HepG2 (cell line): ENCODE data around the gene CERS6. TPM values are rescaled to one million over a fixed set of nuclear protein-coding genes. Genes with fewer than 3 reads are reported as not detected.

Experiments
- CENPT ChIP-seq: sonication (generic); formaldehyde crosslinking; IDR thresholded peaks from 2 replicates; pipeline ENCODE4 v1.8.0; 2022; ENCODE audit warnings: low read depth, mild to moderate bottlenecking, moderate library complexity, missing genetic modification reagents
- ESRRA ChIP-seq: sonication (generic); formaldehyde crosslinking; IDR thresholded peaks from 2 replicates; pipeline ENCODE4 v1.5.1; 2020; ENCODE audit warnings: mild to moderate bottlenecking, low read depth, missing genetic modification reagents
- HNRNPH1 ChIP-seq: fragments of 200-400 bp; formaldehyde crosslinking; optimal IDR thresholded peaks from 2 replicates; pipeline ENCODE3; 2017; ENCODE audit warnings: mild to moderate bottlenecking, low read depth, low read length
- MTF1 ChIP-seq: sonication (generic); formaldehyde crosslinking; IDR thresholded peaks from 2 replicates; pipeline ENCODE4 v1.5.0; 2020; ENCODE audit warnings: missing genetic modification reagents
- SNRNP70 ChIP-seq: fragments of 200-400 bp; formaldehyde crosslinking; IDR thresholded peaks from 2 replicates; pipeline ENCODE4 v1.6.1; 2017; ENCODE audit warnings: mild to moderate bottlenecking, low read depth, low read length, moderate library complexity
- SOX5 ChIP-seq: IDR thresholded peaks from 2 replicates; pipeline ENCODE4 v1.6.1; 2016; ENCODE audit warnings: borderline replicate concordance
- ZFP37 ChIP-seq: sonication (generic); formaldehyde crosslinking; IDR thresholded peaks from 2 replicates; pipeline ENCODE4 v1.4.0; 2020; ENCODE audit warnings: missing genetic modification reagents, borderline replicate concordance
- ZNF264 ChIP-seq: sonication (generic); formaldehyde crosslinking; IDR thresholded peaks from 2 replicates; pipeline ENCODE4 v1.4.0; 2020; ENCODE audit warnings: missing genetic modification reagents
- ZNF550 ChIP-seq: sonication (generic); formaldehyde crosslinking; IDR thresholded peaks from 2 replicates; pipeline ENCODE4 v1.4.0; 2020; ENCODE audit warnings: mild to moderate bottlenecking, missing genetic modification reagents, borderline replicate concordance
- ZNF570 ChIP-seq: sonication (generic); formaldehyde crosslinking; IDR thresholded peaks from 2 replicates; pipeline ENCODE4 v1.4.0; 2020; ENCODE audit warnings: mild to moderate bottlenecking, missing genetic modification reagents, borderline replicate concordance
- ZNF629 ChIP-seq: sonication (generic); formaldehyde crosslinking; conservative IDR thresholded peaks from 2 replicates; pipeline ENCODE4 v1.5.0; 2020; ENCODE audit warnings: missing genetic modification reagents
- ZNF724P ChIP-seq: sonication (generic); formaldehyde crosslinking; IDR thresholded peaks from 2 replicates; pipeline ENCODE4 v1.8.0; 2022; ENCODE audit warnings: missing genetic modification reagents, borderline replicate concordance
- polyA plus RNA-seq, 8 experiments: library from polyadenylated mRNA; depleted of rRNA in 3 of 8; stranded (reverse) in 7 of 8; unstranded in 1 of 8; fragments of >200 nt; fragmentation: Illumina TruSeq in 4 of 8; extraction: Trizol in 4 of 8; gene quantifications; 2 replicates each; pipeline versions ENCODE4 v1.2.1 to v1.2.3, GENCODE V29; 2011 to 2016; ENCODE audit warnings: low read depth in 4 of 8, missing spikeins in 1 of 8, mixed read lengths in 1 of 8; ENCODE audit not compliant: insufficient read depth in 1 of 8
- total RNA-seq, 5 experiments: library from RNA; depleted of rRNA; stranded (reverse); fragments of >200 nt; fragmentation: Illumina TruSeq; extraction: Trizol; gene quantifications; 2 replicates each; pipeline ENCODE4 v1.2.3, GENCODE V29; 2016; ENCODE audit warnings: low read depth in 1 of 5
- TF ChIP-seq, protein P1 (sequence below): sonication (generic); formaldehyde crosslinking; IDR thresholded peaks from 2 replicates; pipeline ENCODE4 v1.5.1; 2020; ENCODE audit warnings: missing genetic modification reagents, mild to moderate bottlenecking, borderline replicate concordance
- TF ChIP-seq, protein P2 (sequence below): sonication (generic); formaldehyde crosslinking; IDR thresholded peaks from 2 replicates; pipeline ENCODE4 v1.4.0; 2020; ENCODE audit warnings: missing genetic modification reagents, borderline replicate concordance
- TF ChIP-seq, protein P3 (sequence below): sonication (generic); formaldehyde crosslinking; IDR thresholded peaks from 2 replicates; pipeline ENCODE4 v1.9.0; 2022; ENCODE audit warnings: missing genetic modification reagents, mild to moderate bottlenecking, borderline replicate concordance

The CERS6 gene
- total and polyA plus RNA-seq, 2 of the 13 experiments (the other 11 are each of a cell fraction or from before 2014, with no cell fraction given): 10.1 to 20.3 TPM

DNA sequence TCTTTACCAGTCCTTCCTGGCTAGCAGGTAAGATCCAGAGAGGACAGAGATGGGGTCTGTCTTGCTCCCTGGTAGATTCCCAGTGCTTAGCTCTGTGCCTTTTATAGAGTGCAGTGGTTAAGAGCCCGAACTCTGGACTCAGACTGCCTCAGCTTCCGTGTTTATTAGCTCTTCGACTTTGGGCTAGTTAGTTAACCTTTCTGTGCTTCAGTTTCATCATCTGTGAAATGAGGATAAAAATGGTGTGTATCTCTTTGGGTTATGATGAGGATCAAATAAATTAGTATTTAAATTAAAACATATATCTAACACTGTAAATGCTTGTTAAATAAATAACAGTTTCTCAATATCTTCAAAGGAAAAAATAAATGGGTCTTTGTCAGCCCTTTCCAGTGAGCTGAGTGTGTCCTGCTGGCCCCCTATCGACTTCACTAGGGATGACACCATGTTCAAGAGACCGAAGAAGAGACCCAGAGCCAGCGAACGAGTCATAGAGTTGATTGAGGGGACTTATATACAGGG, 38.2 kb downstream of the CERS6 start (continued):
- TF ChIP-seq, protein P1, sequence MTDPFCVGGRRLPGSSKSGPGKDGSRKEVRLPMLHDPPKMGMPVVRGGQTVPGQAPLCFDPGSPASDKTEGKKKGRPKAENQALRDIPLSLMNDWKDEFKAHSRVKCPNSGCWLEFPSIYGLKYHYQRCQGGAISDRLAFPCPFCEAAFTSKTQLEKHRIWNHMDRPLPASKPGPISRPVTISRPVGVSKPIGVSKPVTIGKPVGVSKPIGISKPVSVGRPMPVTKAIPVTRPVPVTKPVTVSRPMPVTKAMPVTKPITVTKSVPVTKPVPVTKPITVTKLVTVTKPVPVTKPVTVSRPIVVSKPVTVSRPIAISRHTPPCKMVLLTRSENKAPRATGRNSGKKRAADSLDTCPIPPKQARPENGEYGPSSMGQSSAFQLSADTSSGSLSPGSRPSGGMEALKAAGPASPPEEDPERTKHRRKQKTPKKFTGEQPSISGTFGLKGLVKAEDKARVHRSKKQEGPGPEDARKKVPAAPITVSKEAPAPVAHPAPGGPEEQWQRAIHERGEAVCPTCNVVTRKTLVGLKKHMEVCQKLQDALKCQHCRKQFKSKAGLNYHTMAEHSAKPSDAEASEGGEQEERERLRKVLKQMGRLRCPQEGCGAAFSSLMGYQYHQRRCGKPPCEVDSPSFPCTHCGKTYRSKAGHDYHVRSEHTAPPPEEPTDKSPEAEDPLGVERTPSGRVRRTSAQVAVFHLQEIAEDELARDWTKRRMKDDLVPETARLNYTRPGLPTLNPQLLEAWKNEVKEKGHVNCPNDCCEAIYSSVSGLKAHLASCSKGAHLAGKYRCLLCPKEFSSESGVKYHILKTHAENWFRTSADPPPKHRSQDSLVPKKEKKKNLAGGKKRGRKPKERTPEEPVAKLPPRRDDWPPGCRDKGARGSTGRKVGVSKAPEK: 0 out of 2 replicates have a peak, but pooled peaks have one; percentile 25
- TF ChIP-seq ZFP37 (no peak), ESRRA (CRISPR knock-in tag) (no peak), ZNF550 (CRISPR knock-in tag) (no peak), ZNF264 (CRISPR knock-in tag) (peak; percentile 68; the same call in 1 of the 2 replicates), SOX5 (peak; percentile 28; the same call in 1 of the 2 replicates), ZNF570 (CRISPR knock-in tag) (no peak), SNRNP70 (no peak), MTF1 (CRISPR knock-in tag) (no peak), CENPT (CRISPR knock-in tag) (no peak), HNRNPH1 (no peak), ZNF724P (CRISPR knock-in tag) (no peak), ZNF629 (CRISPR knock-in tag) (no peak)
- TF ChIP-seq, protein P2, sequence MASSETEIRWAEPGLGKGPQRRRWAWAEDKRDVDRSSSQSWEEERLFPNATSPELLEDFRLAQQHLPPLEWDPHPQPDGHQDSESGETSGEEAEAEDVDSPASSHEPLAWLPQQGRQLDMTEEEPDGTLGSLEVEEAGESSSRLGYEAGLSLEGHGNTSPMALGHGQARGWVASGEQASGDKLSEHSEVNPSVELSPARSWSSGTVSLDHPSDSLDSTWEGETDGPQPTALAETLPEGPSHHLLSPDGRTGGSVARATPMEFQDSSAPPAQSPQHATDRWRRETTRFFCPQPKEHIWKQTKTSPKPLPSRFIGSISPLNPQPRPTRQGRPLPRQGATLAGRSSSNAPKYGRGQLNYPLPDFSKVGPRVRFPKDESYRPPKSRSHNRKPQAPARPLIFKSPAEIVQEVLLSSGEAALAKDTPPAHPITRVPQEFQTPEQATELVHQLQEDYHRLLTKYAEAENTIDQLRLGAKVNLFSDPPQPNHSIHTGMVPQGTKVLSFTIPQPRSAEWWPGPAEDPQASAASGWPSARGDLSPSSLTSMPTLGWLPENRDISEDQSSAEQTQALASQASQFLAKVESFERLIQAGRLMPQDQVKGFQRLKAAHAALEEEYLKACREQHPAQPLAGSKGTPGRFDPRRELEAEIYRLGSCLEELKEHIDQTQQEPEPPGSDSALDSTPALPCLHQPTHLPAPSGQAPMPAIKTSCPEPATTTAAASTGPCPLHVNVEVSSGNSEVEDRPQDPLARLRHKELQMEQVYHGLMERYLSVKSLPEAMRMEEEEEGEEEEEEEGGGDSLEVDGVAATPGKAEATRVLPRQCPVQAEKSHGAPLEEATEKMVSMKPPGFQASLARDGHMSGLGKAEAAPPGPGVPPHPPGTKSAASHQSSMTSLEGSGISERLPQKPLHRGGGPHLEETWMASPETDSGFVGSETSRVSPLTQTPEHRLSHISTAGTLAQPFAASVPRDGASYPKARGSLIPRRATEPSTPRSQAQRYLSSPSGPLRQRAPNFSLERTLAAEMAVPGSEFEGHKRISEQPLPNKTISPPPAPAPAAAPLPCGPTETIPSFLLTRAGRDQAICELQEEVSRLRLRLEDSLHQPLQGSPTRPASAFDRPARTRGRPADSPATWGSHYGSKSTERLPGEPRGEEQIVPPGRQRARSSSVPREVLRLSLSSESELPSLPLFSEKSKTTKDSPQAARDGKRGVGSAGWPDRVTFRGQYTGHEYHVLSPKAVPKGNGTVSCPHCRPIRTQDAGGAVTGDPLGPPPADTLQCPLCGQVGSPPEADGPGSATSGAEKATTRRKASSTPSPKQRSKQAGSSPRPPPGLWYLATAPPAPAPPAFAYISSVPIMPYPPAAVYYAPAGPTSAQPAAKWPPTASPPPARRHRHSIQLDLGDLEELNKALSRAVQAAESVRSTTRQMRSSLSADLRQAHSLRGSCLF: no peak
- TF ChIP-seq, protein P3, sequence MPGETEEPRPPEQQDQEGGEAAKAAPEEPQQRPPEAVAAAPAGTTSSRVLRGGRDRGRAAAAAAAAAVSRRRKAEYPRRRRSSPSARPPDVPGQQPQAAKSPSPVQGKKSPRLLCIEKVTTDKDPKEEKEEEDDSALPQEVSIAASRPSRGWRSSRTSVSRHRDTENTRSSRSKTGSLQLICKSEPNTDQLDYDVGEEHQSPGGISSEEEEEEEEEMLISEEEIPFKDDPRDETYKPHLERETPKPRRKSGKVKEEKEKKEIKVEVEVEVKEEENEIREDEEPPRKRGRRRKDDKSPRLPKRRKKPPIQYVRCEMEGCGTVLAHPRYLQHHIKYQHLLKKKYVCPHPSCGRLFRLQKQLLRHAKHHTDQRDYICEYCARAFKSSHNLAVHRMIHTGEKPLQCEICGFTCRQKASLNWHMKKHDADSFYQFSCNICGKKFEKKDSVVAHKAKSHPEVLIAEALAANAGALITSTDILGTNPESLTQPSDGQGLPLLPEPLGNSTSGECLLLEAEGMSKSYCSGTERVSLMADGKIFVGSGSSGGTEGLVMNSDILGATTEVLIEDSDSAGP (CRISPR knock-in tag): no peak
